ENCODE measurements around the gene BCL6.
A peak's percentile ranks its signal among the peaks of the same experiment; 100 is the strongest.

BCL6 gene

GRCh38 chr3:187738331-187739093 lies 6.8 kb downstream of the BCL6 start:
- DNase-seq, result peak; percentile 85

- DNase-seq, result no peak
These were observed 7.3 kb downstream of the BCL6 start for GRCh38 chr3:187738071-187738330.

- peak; percentile 18 for DNase-seq
These were observed 7.7 kb downstream of the BCL6 start for GRCh38 chr3:187737368-187738070.

- DNase-seq, result no peak
These were observed 8.3 kb downstream of the BCL6 start for GRCh38 chr3:187737006-187737367.

- DNase-seq, result no peak
These were observed 8.8 kb downstream of the BCL6 start for GRCh38 chr3:187736418-187736871.

GRCh38 chr3:187735837-187736236 lies 9.4 kb downstream of the BCL6 start:
- no peak for DNase-seq

GRCh38 chr3:187735383-187735782 lies 9.9 kb downstream of the BCL6 start:
- DNase-seq, result no peak

- DNase-seq, result no peak
These were observed 10.4 kb downstream of the BCL6 start for GRCh38 chr3:187734841-187735240.

- DNase-seq, result no peak
These were observed 11.9 kb downstream of the BCL6 start for GRCh38 chr3:187733371-187733770.

GRCh38 chr3:187729598-187729997 lies 15.7 kb downstream of the BCL6 start:
- DNase-seq, result no peak

GRCh38 chr3:187728940-187729583 lies 16.2 kb downstream of the BCL6 start:
- no peak for DNase-seq

- DNase-seq, result no peak
These were observed 17.0 kb downstream of the BCL6 start for GRCh38 chr3:187728248-187728647.

- no peak for DNase-seq
These were observed 18.7 kb downstream of the BCL6 start for GRCh38 chr3:187726564-187726963.

- no peak for DNase-seq
These were observed 19.5 kb downstream of the BCL6 start for GRCh38 chr3:187725653-187726370.

GRCh38 chr3:187725224-187725623 lies 20.0 kb downstream of the BCL6 start:
- no peak for DNase-seq

- no peak for DNase-seq
These were observed 23.1 kb downstream of the BCL6 start for GRCh38 chr3:187722206-187722612.

GRCh38 chr3:187721055-187721454 lies 24.2 kb downstream of the BCL6 start:
- no peak for DNase-seq

GRCh38 chr3:187720337-187720670 lies 25.0 kb downstream of the BCL6 start:
- no peak for DNase-seq

GRCh38 chr3:187719628-187720336 lies 25.5 kb downstream of the BCL6 start:
- no peak for DNase-seq

GRCh38 chr3:187718802-187719201 lies 26.5 kb downstream of the BCL6 start:
- DNase-seq, result no peak

GRCh38 chr3:187717572-187717971 lies 27.7 kb downstream of the BCL6 start:
- no peak for DNase-seq

- peak; percentile 75 for DNase-seq
These were observed 30.8 kb downstream of the BCL6 start for GRCh38 chr3:187714404-187714979.

- DNase-seq, result peak; percentile 62
These were observed 31.8 kb downstream of the BCL6 start for GRCh38 chr3:187713504-187713903.

All from hematopoietic multipotent progenitor cell treated with erythropoietin and hydrocortisone succinate and interleukin-3 and kit ligand, for 8 days (in vitro differentiated cells).